Measurements from ENCODE around the gene SERPINB1.

The SERPINB1 gene

GRCh38 chr6:2816158-2816557 is 25.5 kb downstream of the SERPINB1 start:
- H3K4me3 ChIP-seq (ENCODE audit: low read depth, low read length): no peak overlapping the region
- no peak for TF ChIP-seq CTCF (IDR thresholded peaks at IDR 0.05; ENCODE audit: control insufficient read depth, extremely low read depth, insufficient read depth)
- DNase-seq (ENCODE audit: low read depth): no peak

- no peak for TF ChIP-seq CTCF (IDR thresholded peaks at IDR 0.05; ENCODE audit: control insufficient read depth, extremely low read depth, insufficient read depth)
- no peak overlapping the region for H3K4me3 ChIP-seq (ENCODE audit: low read depth, low read length)
- no peak for DNase-seq (ENCODE audit: low read depth)
These were observed 29.0 kb downstream of the SERPINB1 start for GRCh38 chr6:2812695-2813094.

GRCh38 chr6:2810092-2810671 is 31.5 kb downstream of the SERPINB1 start:
- no peak overlapping the region for H3K4me3 ChIP-seq (ENCODE audit: low read depth, low read length)

GRCh38 chr6:2809015-2809414 is 32.6 kb downstream of the SERPINB1 start:
- no peak for TF ChIP-seq CTCF (IDR thresholded peaks at IDR 0.05; ENCODE audit: control insufficient read depth, extremely low read depth, insufficient read depth)
- DNase-seq (ENCODE audit: low read depth): no peak
- H3K4me3 ChIP-seq (ENCODE audit: low read depth, low read length): no peak overlapping the region

More at GRCh38 chr6:2810092-2810671, 31.5 kb downstream of the SERPINB1 start:
- DNase-seq (ENCODE audit: low read depth): no peak
- TF ChIP-seq CTCF (IDR thresholded peaks at IDR 0.05; ENCODE audit: control insufficient read depth, extremely low read depth, insufficient read depth): no peak

- H3K4me3 ChIP-seq (ENCODE audit: low read depth, low read length): no peak overlapping the region
- DNase-seq (ENCODE audit: low read depth): no peak
- no peak for TF ChIP-seq CTCF (IDR thresholded peaks at IDR 0.05; ENCODE audit: control insufficient read depth, extremely low read depth, insufficient read depth)
These were observed 34.1 kb downstream of the SERPINB1 start for GRCh38 chr6:2807342-2808090.

- TF ChIP-seq CTCF (IDR thresholded peaks at IDR 0.05; ENCODE audit: control insufficient read depth, extremely low read depth, insufficient read depth): no peak
- no peak for DNase-seq (ENCODE audit: low read depth)
- no peak overlapping the region for H3K4me3 ChIP-seq (ENCODE audit: low read depth, low read length)
These were observed 35.0 kb downstream of the SERPINB1 start for GRCh38 chr6:2806644-2807043.
